Transverse colon (tissue), 4 donors: ENCODE results near the gene CIAO3. TPM values are rescaled to one million over a fixed set of nuclear protein-coding genes. Genes with fewer than 3 reads are reported as not detected.
"Not testable (repeated sequence)": the region's sequence is repeated elsewhere in the genome, so short reads cannot be mapped to it uniquely, and the experiment has no call there.

ENCODE experiments used
- DNase-seq: peaks from one replicate; pipeline ENCODE4 v3.0.0-alpha.2; 2019
- H3K27ac ChIP-seq, 4 donors: fragments of 200-600 bp; sonication (generic); 2 replicates each; pipeline ENCODE4 v1.5.1; 2016 to 2018; ENCODE audit warnings: inconsistent platforms in 4 of 4
- H3K27me3 ChIP-seq: fragments of 200-600 bp; sonication (generic); 2 replicates; pipeline ENCODE4 v1.5.1; 2017; ENCODE audit warnings: inconsistent platforms
- H3K36me3 ChIP-seq, 4 donors: fragments of 200-600 bp; sonication (generic); 2 replicates each; pipeline ENCODE4 v1.5.1; 2017 to 2019; ENCODE audit warnings: inconsistent platforms in 4 of 4
- H3K4me1 ChIP-seq, 4 donors: fragments of 200-600 bp; sonication (generic); 2 replicates each; pipeline ENCODE4 v1.5.1; 2017 to 2020; ENCODE audit warnings: inconsistent platforms in 4 of 4
- H3K4me3 ChIP-seq, 4 donors: fragments of 200-600 bp; sonication (generic); 1 replicate in 1 of 4; 2 replicates in 3 of 4; pipeline versions ENCODE4 v1.5.1 to v1.6.1; 2017 to 2019; ENCODE audit warnings: inconsistent platforms in 4 of 4
- H3K9me3 ChIP-seq, 2 donors: fragments of 200-600 bp; sonication (generic); 2 replicates each; pipeline ENCODE4 v1.5.1; 2017 to 2019; ENCODE audit warnings: inconsistent platforms in 2 of 2
- CTCF ChIP-seq, 5 experiments: fragments of 200-600 bp in 3 of 5; fragments of 450-650 bp in 2 of 5; sonication (generic) in 3 of 5; IDR thresholded peaks; 1 replicate in 2 of 5; 2 replicates in 3 of 5; pipeline ENCODE4 v1.5.1; 2016 to 2017; ENCODE audit warnings: antibody characterized with exemption in 5 of 5, inconsistent platforms in 3 of 5, mild to moderate bottlenecking in 2 of 5, moderate library complexity in 1 of 5
- EP300 ChIP-seq: sonication (generic); formaldehyde crosslinking; IDR thresholded peaks from one replicate; pipeline ENCODE4 v1.6.1; 2017; ENCODE audit warnings: antibody characterized with exemption, low read depth
- POLR2A ChIP-seq: fragments of 450-650 bp; IDR thresholded peaks from one replicate; pipeline ENCODE4 v1.6.1; 2016; ENCODE audit warnings: antibody characterized with exemption, mild to moderate bottlenecking, moderate library complexity
- POLR2AphosphoS5 ChIP-seq, 3 donors: sonication (generic); formaldehyde crosslinking; IDR thresholded peaks; one replicate each; pipeline ENCODE4 v1.6.1; 2016; ENCODE audit warnings: antibody characterized with exemption in 3 of 3
- WGBS, 2 donors: methylation state at CpG; one replicate each; pipeline ENCODE4 v1.1.5; 2018; ENCODE audit warnings: low coverage in 1 of 2; 5-methylcytosine and 5-hydroxymethylcytosine counted together
- in situ Hi-C, 4 donors: fragments of 200-750 bp; cut with MboI; loops; one replicate each; pipeline versions ENCODE4 v1.15.0 to v1.15.1; 2017; ENCODE audit warnings: low sequenced_read_pairs in 3 of 4, low pct_ligation_motif_present in 1 of 4, low pct_unique_long_range_greater_than_20kb in 1 of 4
- intact Hi-C: fragments of 100-400 bp; cut with DNase I; formaldehyde crosslinking; loops from one replicate; pipeline ENCODE4 v1.15.1; 2023; ENCODE audit warnings: low total_unique reads
- total RNA-seq, 4 donors: library from RNA; depleted of rRNA; stranded (reverse); fragments of >200 nt; gene quantifications; one replicate each; pipeline ENCODE4 v1.1.0, GENCODE V29; 2016

The CIAO3 gene
- total RNA-seq, 4 donors from 2014 or later = 59.1 to 346 (median 102) TPM

GRCh38 chr16:694187-694862 lies 46.5 kb downstream of the CIAO3 start:
- Histone ChIP-seq H3K36me3 (no peaks in the 10 kb centered on the region), H3K4me1 (peaks cover 17 to 43% (median 35%) of the 10 kb centered on the region in 4 donors), H3K27ac (peak overlapping the region in 1 of 4 donors; percentile 48), H3K4me3 (peak overlapping the region in 2 of 4 donors; percentile 32 to 34), H3K27me3 (peaks cover 60% of the 10 kb centered on the region), H3K9me3 (no peaks in the 10 kb centered on the region)
- WGBS, 2 donors = 5% methylated on average over 24 of the region's 64 CpGs; no CpG with 5 or more reads in 1 of the 2 donors
- TF ChIP-seq POLR2AphosphoS5 (IDR thresholded peaks at IDR 0.05) (no peak), POLR2A (no peak), EP300 (no peak)
- DNase-seq = no peak
- in situ Hi-C loops = no loop called here
- intact Hi-C loops = no loop called here

GRCh38 chr16:693766-694165 lies 47.0 kb downstream of the CIAO3 start:
- Histone ChIP-seq H3K4me1 (peaks cover 23 to 46% (median 40%) of the 10 kb centered on the region in 4 donors), H3K27ac (no peak overlapping the region), H3K27me3 (peaks cover 55% of the 10 kb centered on the region), H3K4me3 (peak overlapping the region in 2 of 4 donors; percentile 32 to 34), H3K36me3 (no peaks in the 10 kb centered on the region), H3K9me3 (no peaks in the 10 kb centered on the region)
- TF ChIP-seq POLR2AphosphoS5 (IDR thresholded peaks at IDR 0.05) (no peak), POLR2A (no peak), CTCF (IDR thresholded peaks at IDR 0.05) (no peak), EP300 (no peak)
- WGBS, 2 donors = 39% methylated on average over 8 of the region's 37 CpGs; no CpG with 5 or more reads in 1 of the 2 donors
- in situ Hi-C loops (no loop called here), intact Hi-C loops (no loop called here)
- DNase-seq = no peak

- intact Hi-C loops (no loop called here), in situ Hi-C loops (no loop called here)
- WGBS, 2 donors = 63% methylated on average over 20 of the region's 22 CpGs; no CpG with 5 or more reads in 1 of the 2 donors
- no peak for DNase-seq
- no peaks in the 10 kb centered on the region for H3K36me3 ChIP-seq
- TF ChIP-seq POLR2AphosphoS5 (IDR thresholded peaks at IDR 0.05) (no peak), CTCF (IDR thresholded peaks at IDR 0.05) (no peak), POLR2A (no peak), EP300 (no peak)
- peaks cover 23 to 47% (median 41%) of the 10 kb centered on the region in 4 donors for H3K4me1 ChIP-seq
- no peaks in the 10 kb centered on the region for H3K9me3 ChIP-seq
- no peak overlapping the region for H3K4me3 ChIP-seq
- H3K27me3 ChIP-seq = peaks cover 53% of the 10 kb centered on the region
- H3K27ac ChIP-seq = no peak overlapping the region
Measured at GRCh38 chr16:693364-693763, 47.4 kb downstream of the CIAO3 start.

- intact Hi-C loops (no loop called here), in situ Hi-C loops (no loop called here)
- TF ChIP-seq POLR2AphosphoS5 (IDR thresholded peaks at IDR 0.05) = no peak
- no peak for TF ChIP-seq EP300
- TF ChIP-seq CTCF (IDR thresholded peaks at IDR 0.05) = no peak
- no peak for TF ChIP-seq POLR2A
- Histone ChIP-seq H3K4me1 (peaks cover 23 to 47% (median 41%) of the 10 kb centered on the region in 4 donors), H3K4me3 (no peak overlapping the region), H3K27me3 (peaks cover 50% of the 10 kb centered on the region), H3K9me3 (no peaks in the 10 kb centered on the region), H3K27ac (no peak overlapping the region), H3K36me3 (no peaks in the 10 kb centered on the region)
- DNase-seq = no peak
- 59 to 60% methylated on average over 8 to 10 of the region's 10 CpGs for WGBS, 2 donors
Measured at GRCh38 chr16:692356-693108, 48.3 kb downstream of the CIAO3 start.

GRCh38 chr16:691242-691641 lies 49.6 kb downstream of the CIAO3 start:
- WGBS, 2 donors = 84% methylated on average over 16 of the region's 16 CpGs; no CpG with 5 or more reads in 1 of the 2 donors
- H3K9me3 ChIP-seq, intact Hi-C loops, in situ Hi-C loops, H3K27ac ChIP-seq, H3K36me3 ChIP-seq, H3K4me3 ChIP-seq, DNase-seq: not testable (repeated sequence)
- Histone ChIP-seq H3K27me3 (peaks cover 46% of the 10 kb centered on the region), H3K4me1 (peaks cover 21 to 44% (median 39%) of the 10 kb centered on the region in 4 donors)
